HCT116 (cell line): Measurements from ENCODE around the gene MAPRE3. TPM values are rescaled to one million over a fixed set of nuclear protein-coding genes. Genes with fewer than 3 reads are reported as not detected.

ENCODE experiments used
- ATAC-seq: fragments of 200-7000 bp; cut with Tn5 transposase; 2 replicates; pipeline ENCODE4 v1.9.1; 2020; ENCODE audit warnings: mild to moderate bottlenecking, moderate library complexity
- BruUV-seq: library from RNA; stranded (reverse); fragments of 400-500 nt; replicated peaks from 2 replicates; lab custom pipeline; 2021; lab: Mats Ljungman, UMichigan
- CTCF ChIA-PET: fragments of 300-600 bp; sonication (Branson Sonifier 250); formaldehyde crosslinking; loops from one replicate; lab custom pipeline; 2021; ENCODE audit warnings: antibody characterized with exemption; lab: Charles Lee
- POLR2A ChIA-PET: fragments of 300-600, 350-600 bp; sonication (Branson Sonifier 250); formaldehyde crosslinking; loops from one replicate; lab custom pipeline; 2021; ENCODE audit warnings: antibody characterized with exemption; lab: Charles Lee
- RAD21 ChIA-PET, 2 experiments: fragments of 300-600 bp; sonication (Branson Sonifier 250); formaldehyde crosslinking; loops; one replicate each; lab custom pipeline; 2023; ENCODE audit warnings: low total read pairs in 2 of 2; ENCODE audit not compliant: uncharacterized antibody in 2 of 2, unreplicated experiment in 2 of 2, low non-redundant PET in 1 of 2; lab: Charles Lee
- DNase-seq: peaks from one replicate; pipeline ENCODE4 v3.0.0-alpha.2; 2010; ENCODE audit warnings: low read depth, low spot score
- H2AFZ ChIP-seq: fragments of 200-600 bp; shearing (Covaris generic), sonication (generic); 2 replicates; pipeline ENCODE4 v1.6.1; 2017; ENCODE audit warnings: low read depth, mixed run types, mixed read lengths, antibody characterized with exemption, low read length; ENCODE audit not compliant: poor library complexity, severe bottlenecking
- H3K27ac ChIP-seq: 2 replicates; pipeline ENCODE4 v1.5.1; 2012; ENCODE audit warnings: low read depth, low read length
- H3K27me3 ChIP-seq: fragments of 200-600 bp; sonication (generic); 2 replicates; pipeline ENCODE4 v1.6.1; 2016; ENCODE audit warnings: mixed run types, low read length, mixed read lengths; ENCODE audit not compliant: insufficient read depth
- H3K36me3 ChIP-seq, 2 experiments: fragments of 200-500 bp in 1 of 2; fragments of 200-600 bp in 1 of 2; sonication (Bioruptor generic) in 1 of 2; sonication (generic) in 1 of 2; 2 replicates each; pipeline versions ENCODE4 v1.5.1 to v1.6.1; 2014 to 2016; ENCODE audit warnings: low read length in 2 of 2, inconsistent platforms in 1 of 2, mixed read lengths in 1 of 2, mixed run types in 1 of 2; ENCODE audit not compliant: insufficient read depth in 2 of 2, control insufficient read depth in 1 of 2
- H3K4me1 ChIP-seq, 2 experiments: fragments of 200-600 bp in 1 of 2; sonication (generic) in 1 of 2; 2 replicates each; pipeline versions ENCODE4 v1.5.1 to v1.6.1; 2012 to 2017; ENCODE audit warnings: low read length in 2 of 2, inconsistent platforms in 1 of 2, mild to moderate bottlenecking in 1 of 2, mixed read lengths in 1 of 2, mixed run types in 1 of 2, moderate library complexity in 1 of 2; ENCODE audit not compliant: insufficient read depth in 2 of 2, control insufficient read depth in 1 of 2
- H3K4me2 ChIP-seq: fragments of 200-600 bp; sonication (generic); 2 replicates; pipeline ENCODE4 v1.6.1; 2017; ENCODE audit warnings: mixed run types, low read length, mixed read lengths
- H3K4me3 ChIP-seq, 2 experiments: fragments of 200-600 bp in 1 of 2; sonication (generic) in 1 of 2; replicated peaks in 1 of 2; 2 replicates each; pipeline ENCODE4 v1.5.1; 2011 to 2016; ENCODE audit warnings: low read length in 2 of 2, control low read depth in 1 of 2, low read depth in 1 of 2, mild to moderate bottlenecking in 1 of 2, mixed read lengths in 1 of 2, mixed run types in 1 of 2
- H3K79me2 ChIP-seq: fragments of 200-600 bp; sonication (generic); 2 replicates; pipeline ENCODE4 v1.6.1; 2017; ENCODE audit warnings: mild to moderate bottlenecking, mixed run types, low read length, moderate library complexity, mixed read lengths; ENCODE audit not compliant: insufficient read depth
- H3K9ac ChIP-seq: fragments of 200-600 bp; sonication (generic); 2 replicates; pipeline ENCODE4 v1.6.1; 2016; ENCODE audit warnings: low read length, mixed read lengths
- H3K9me2 ChIP-seq: fragments of 200-600 bp; sonication (generic), shearing (Covaris generic); 2 replicates; pipeline ENCODE4 v1.6.1; 2017; ENCODE audit warnings: mixed run types, mild to moderate bottlenecking, moderate library complexity; ENCODE audit not compliant: insufficient read depth
- H3K9me3 ChIP-seq, 2 experiments: fragments of 200-500 bp in 1 of 2; fragments of 200-600 bp in 1 of 2; sonication (Bioruptor generic) in 1 of 2; sonication (generic) in 1 of 2; 2 replicates each; pipeline ENCODE4 v1.6.1; 2014 to 2017; ENCODE audit warnings: low read length in 2 of 2, mixed read lengths in 2 of 2, inconsistent platforms in 1 of 2, low read depth in 1 of 2, mild to moderate bottlenecking in 1 of 2, mixed run types in 1 of 2, moderate library complexity in 1 of 2; ENCODE audit not compliant: control insufficient read depth in 1 of 2, insufficient read depth in 1 of 2
- H4K20me1 ChIP-seq: fragments of 200-600 bp; sonication (generic), shearing (Covaris generic); 2 replicates; pipeline ENCODE4 v1.6.1; 2017; ENCODE audit warnings: mixed run types, mild to moderate bottlenecking, moderate library complexity; ENCODE audit not compliant: insufficient read depth
- POLR2AphosphoS5 ChIP-seq: IDR thresholded peaks from 2 replicates; pipeline ENCODE4 v1.6.1; 2011; ENCODE audit warnings: mild to moderate bottlenecking, low read depth, low read length, moderate library complexity
- REST ChIP-seq: IDR thresholded peaks from 2 replicates; pipeline ENCODE4 v1.6.1; 2012; ENCODE audit warnings: low read depth
- intact Hi-C: fragments of 100-400 bp; cut with micrococcal nuclease; formaldehyde crosslinking; loops from 2 replicates; pipeline ENCODE4 v1.10.0; 2022
- total RNA-seq: library from RNA; stranded (reverse); gene quantifications from one replicate; pipeline ENCODE4 v1.2.1, GENCODE V29; 2021; ENCODE audit not compliant: unreplicated experiment

The MAPRE3 gene
- total RNA-seq, 1 experiment from 2014 or later: 12.1 TPM

- Histone ChIP-seq H3K9me2 (no peaks in the 10 kb centered on the region), H4K20me1 (no peaks in the 10 kb centered on the region), H3K4me2 (peak overlapping the region; percentile 48), H3K4me3 (no peak overlapping the region; a peak in 1 of 4 replicates), H3K79me2 (peaks cover 3% of the 10 kb centered on the region; the same call in 1 of the 2 replicates), H3K9ac (peak overlapping the region; percentile 17; the same call in 1 of the 2 replicates), H3K9me3 (no peaks in the 10 kb centered on the region), H2AFZ (no peak overlapping the region), H3K36me3 (peaks cover 2 to 4% of the 10 kb centered on the region in 2 experiments; a peak in 2 of 4 replicates), H3K4me1 (peaks cover 27 to 35% of the 10 kb centered on the region in 2 experiments), H3K27ac (peak overlapping the region; percentile 48; the same call in 1 of the 2 replicates), H3K27me3 (no peaks in the 10 kb centered on the region)
- ChIA-PET CTCF (interaction anchor here (7.7 kb wide), 1 partner anchor 59 kb away, joined by 154 read pairs; no protein-coding TSS in a partner anchor), POLR2A (interaction anchor here (1.1 kb wide), 1 partner anchor 60 kb away, joined by 3 read pairs; no protein-coding TSS in a partner anchor), RAD21 (no interaction called here)
- DNase-seq (no peak), ATAC-seq (peak; percentile 54)
- peak; percentile 12; the same call in 1 of the 2 replicates for TF ChIP-seq POLR2AphosphoS5
- no peak for TF ChIP-seq REST
- intact Hi-C loops: no loop called here
- BruUV-seq: no TSS peak
Measured at GRCh38 chr2:27021253-27022049, 51.0 kb downstream of the MAPRE3 start.
